Myocyte (in vitro differentiated cells): ENCODE data around the gene SEPTIN7. TPM values are rescaled to one million over a fixed set of nuclear protein-coding genes. Genes with fewer than 3 reads are reported as not detected.
A peak's percentile ranks its signal among the peaks of the same experiment; 100 is the strongest.

Source experiments
- DNase-seq: peaks from one replicate; pipeline ENCODE4 v3.0.0-alpha.2; 2012; ENCODE audit warnings: low read depth
- total RNA-seq: library from RNA; depleted of rRNA; stranded (reverse); fragments of >200 nt; gene quantifications from 2 replicates; pipeline ENCODE4 v1.2.3, GENCODE V29; 2014

SEPTIN7 gene
- total RNA-seq, 1 donor from 2014 or later, result 379 TPM

GRCh38 chr7:35785250-35785649, 15.6 kb upstream of the SEPTIN7 start:
- no peak for DNase-seq

DNA sequence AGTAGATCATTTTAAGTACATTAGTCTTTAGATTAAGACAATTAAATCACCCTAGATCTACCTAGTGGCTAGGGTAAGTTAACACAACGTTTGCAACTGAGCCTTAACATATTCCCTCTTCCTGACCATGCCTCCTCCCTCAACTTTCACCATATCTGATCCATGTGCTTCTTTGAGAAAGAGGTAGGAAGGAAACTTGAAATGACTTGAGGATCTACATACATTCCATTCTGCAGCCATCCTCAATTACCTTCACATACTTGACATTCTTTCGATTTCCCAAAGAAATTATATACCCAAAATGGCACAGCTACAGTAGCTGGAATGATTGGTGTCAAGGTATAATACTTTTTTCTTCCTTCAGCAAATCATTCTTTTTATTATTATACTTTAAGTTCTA, 12.9 kb upstream of the SEPTIN7 start:
- DNase-seq, result no peak

DNA sequence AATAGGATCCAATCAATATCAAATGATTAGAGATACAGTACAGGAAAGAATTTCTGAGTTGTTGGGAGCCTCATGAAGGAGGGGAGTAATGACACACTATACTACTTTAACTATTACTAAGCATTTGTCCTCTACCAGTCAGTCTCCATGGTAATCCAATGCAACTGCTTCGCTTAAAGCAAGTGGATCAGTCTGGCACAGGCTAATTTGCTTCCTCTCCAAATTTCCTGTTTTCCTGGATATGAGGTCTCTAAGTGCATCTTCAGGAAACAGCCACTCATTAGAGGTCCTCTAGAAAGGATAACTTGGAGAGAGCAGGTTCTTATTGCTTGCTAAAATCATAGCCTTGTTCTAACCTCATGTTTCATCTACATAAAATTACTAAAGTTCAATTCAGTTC, 8.4 kb upstream of the SEPTIN7 start:
- DNase-seq, result no peak

- peak; percentile 17 for DNase-seq
Measured at GRCh38 chr7:35792873-35793489, 7.9 kb upstream of the SEPTIN7 start.

- no peak for DNase-seq
Measured at GRCh38 chr7:35797311-35797710, 3.5 kb upstream of the SEPTIN7 start.

- DNase-seq, result peak; percentile 95
Measured at GRCh38 chr7:35799846-35800717, 775 bp upstream of the SEPTIN7 start.

DNA sequence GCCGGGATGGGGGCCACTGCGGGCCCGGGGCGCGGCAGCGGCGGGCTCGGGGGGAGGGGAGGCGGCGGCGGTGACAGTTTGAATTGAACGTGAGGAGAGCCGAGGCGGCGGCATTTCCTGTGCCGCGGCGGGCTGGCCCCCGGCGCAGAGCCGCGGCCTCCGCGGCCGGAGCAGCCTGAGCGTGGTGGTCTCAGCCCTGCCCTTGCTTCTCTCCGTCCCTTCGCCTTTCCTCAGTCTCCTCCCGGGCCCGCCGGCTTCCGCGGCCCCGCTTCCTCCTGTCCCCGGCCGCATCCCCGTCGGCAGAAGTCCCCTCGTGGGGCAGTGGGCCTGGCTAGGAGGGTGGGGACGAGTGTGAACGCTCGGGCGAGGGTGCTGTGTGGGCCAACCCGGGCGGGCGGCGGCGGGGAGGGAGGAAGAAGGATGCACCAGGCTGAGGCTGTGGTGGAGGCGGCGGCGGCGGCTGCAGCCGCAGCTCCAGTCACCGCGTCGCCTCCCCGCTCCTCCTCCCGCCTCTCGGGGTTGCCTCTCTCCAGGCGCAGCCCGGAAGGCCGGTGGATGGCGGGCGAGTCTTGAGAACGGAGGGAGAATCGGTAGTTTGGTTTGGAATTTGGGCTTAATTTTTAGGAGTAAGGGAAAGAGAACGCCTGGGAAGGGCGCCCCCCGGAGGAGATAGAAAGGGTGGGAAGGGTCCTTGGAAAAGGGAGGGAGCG, 690 bp downstream of the SEPTIN7 start:
- DNase-seq, result peak; percentile 86

GRCh38 chr7:35802102-35802466, 1.2 kb downstream of the SEPTIN7 start:
- no peak for DNase-seq

DNA sequence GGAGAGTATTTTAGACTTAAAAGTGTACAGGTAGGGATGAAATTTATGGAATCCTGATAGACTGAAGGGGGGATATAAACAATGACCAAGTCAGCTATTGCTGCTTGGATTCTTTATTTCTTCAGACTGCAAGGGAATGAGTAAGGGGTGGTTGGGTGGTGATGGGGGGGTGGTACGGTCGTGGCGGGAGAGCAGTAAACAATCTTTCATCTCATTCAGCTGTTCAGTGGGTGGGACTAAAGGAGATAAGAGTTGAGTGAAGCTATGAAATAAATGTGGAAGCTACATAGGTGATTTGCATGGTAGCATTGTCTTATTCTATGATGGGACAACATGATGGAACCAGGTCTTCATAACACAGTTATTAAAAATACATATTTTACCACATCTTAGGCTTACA, 1.8 kb downstream of the SEPTIN7 start:
- DNase-seq, result peak; percentile 21

DNA sequence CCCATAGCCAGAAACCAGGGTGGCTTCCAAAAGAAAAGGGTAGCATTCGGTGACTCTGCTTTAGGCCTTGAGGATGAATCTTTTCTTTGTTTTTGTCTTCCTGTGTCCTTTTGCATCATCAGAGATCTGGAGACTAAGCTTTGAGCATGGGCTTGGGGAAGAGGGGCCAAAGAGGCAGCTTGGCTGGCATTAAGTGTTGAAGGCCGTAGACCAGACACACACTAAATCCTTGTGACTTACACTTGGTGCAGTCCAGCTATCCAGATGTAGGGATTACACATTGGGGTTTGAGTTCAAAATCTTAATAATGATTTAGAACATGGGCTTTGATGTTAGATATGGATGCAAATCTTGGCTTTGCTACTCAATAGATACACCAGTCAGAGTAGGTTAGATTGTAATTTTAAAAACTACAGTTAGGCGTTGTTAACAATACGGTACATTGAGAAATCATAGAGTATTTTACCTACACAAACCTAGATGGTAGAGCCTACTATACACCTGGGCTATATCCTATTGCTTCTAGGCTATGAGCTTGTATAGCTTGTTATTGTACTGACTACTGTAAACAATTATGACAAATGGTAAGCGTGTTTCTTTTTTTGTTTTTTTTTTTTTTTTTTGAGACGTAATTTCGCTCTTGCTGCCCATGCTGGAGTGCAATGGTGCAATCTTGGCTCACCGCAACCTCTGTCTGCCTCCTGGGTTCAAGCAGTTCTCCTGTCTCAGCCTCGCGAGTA, 3.5 kb downstream of the SEPTIN7 start:
- DNase-seq, result no peak

DNA sequence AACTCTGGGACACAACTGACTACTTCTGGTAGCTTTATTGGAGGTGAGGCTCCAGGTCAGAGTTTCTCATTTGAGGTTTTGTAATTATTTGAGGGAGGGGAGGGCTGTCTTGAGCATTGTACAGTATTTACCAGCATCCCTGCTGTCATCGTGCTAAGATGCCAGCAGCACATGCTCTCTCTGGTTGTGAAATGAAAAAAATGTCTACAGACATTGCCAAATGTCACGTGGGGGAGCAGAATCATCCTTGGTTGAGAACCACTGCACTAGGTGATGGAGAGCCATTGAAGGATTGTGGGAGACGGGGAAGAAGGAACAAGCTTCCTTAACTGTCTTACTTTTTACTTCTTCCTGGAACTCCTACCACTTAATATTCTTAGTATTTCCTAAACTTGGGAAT, 5.0 kb downstream of the SEPTIN7 start:
- peak; percentile 6 for DNase-seq

GRCh38 chr7:35816514-35816913, 15.7 kb downstream of the SEPTIN7 start:
- no peak for DNase-seq

GRCh38 chr7:35817181-35817580, 16.3 kb downstream of the SEPTIN7 start:
- no peak for DNase-seq

DNA sequence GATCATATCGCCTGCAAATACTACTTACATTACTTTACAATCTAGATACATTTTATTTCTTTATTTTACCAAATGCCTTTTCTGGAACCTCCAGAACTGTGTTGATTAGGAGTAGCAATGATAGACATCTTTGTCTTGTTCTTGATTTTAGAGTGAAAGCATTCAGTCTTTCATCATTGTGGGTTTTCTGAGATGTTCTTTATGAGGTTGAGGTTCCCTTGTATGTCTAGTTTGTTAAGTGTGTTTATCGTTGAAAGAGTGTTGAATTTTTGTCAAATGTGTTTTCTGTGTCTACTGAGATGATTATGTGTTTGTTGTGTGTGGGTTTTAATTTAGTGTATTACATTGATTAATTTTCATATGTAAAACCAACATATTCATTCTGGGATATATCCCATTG, 17.1 kb downstream of the SEPTIN7 start:
- no peak for DNase-seq

- DNase-seq, result no peak
Measured at GRCh38 chr7:35818513-35818912, 17.7 kb downstream of the SEPTIN7 start.

- DNase-seq, result no peak
Measured at GRCh38 chr7:35819310-35819709, 18.5 kb downstream of the SEPTIN7 start.

DNA sequence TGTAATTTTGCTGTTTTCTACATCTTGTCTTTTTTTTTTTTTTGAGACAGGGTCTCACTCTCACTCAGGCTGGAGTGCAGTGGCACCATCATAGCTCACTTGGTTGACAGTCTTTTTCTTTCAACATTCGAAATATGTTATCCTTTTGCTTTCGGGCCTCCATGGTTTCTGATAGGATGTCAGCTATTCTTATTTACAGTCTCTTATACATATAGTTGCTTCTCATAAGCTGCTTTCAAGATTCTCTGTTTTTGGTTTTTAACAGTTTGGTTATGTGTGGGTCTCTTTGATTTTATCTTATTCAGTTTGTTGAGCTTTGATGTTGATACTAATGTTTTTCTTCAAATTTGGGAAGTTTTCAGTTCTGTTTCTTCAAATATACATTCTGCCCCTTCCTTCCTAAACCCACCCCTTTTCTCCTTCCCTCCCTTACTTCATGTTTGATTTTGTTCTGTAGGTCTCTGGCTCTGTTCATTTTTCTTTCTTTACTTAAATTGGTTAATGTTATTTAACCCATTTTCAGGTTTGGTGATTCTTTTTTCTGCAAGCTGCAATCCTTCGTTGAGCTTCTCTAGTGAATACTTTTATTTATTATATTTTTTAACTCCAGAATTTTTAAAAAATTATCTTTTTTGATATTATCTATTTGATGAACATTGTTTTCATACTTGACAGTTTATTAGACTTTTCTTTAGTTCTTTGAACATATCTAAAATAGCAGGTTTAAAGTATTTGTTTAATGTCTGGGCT, 19.3 kb downstream of the SEPTIN7 start:
- no peak for DNase-seq

- DNase-seq, result no peak
Measured at GRCh38 chr7:35820858-35821257, 20.0 kb downstream of the SEPTIN7 start.

DNA sequence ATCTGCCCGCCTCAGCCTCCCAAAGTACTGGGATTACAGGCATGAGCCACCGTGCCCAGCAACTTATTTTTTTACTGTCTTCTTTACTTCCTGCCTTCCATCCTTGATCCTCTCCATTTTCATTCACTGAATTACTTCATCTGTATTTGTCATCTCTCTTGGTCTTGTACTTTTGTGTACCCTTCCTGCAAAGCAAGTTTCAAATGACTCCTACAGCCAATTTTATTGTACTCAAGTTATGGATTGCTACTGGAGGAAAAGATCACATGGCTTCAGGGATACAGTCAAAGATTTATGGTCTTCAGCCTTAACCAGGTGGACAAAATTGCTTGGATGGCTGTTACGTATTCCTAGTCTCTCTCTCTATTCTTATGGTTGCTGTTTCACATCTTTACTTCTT, 22.6 kb downstream of the SEPTIN7 start:
- no peak for DNase-seq

- DNase-seq, result no peak
Measured at GRCh38 chr7:35825974-35826373, 25.1 kb downstream of the SEPTIN7 start.

- no peak for DNase-seq
Measured at GRCh38 chr7:35826751-35827150, 25.9 kb downstream of the SEPTIN7 start.
